AG09309 (cell line): ENCODE measurements around the gene NLRP13.

Experiments used
- DNase-seq: peaks from one replicate; pipeline ENCODE4 v3.0.0-alpha.2; 2010; ENCODE audit warnings: low read depth
- H3K4me3 ChIP-seq: 2 replicates; pipeline ENCODE4 v1.5.1; 2011; ENCODE audit warnings: mild to moderate bottlenecking, low read depth, low read length, moderate library complexity; ENCODE audit not compliant: control insufficient read depth
- CTCF ChIP-seq: IDR thresholded peaks from 2 replicates; pipeline ENCODE4 v1.5.1; 2011; ENCODE audit warnings: mild to moderate bottlenecking, low read depth, low read length, inconsistent platforms; ENCODE audit not compliant: insufficient read depth, control insufficient read depth; ENCODE audit errors: missing control alignments

Gene NLRP13

GRCh38 chr19:55927991-55928390, 4.1 kb downstream of the NLRP13 start:
- no peak for DNase-seq
- no peak for TF ChIP-seq CTCF
- H3K4me3 ChIP-seq, result no peak overlapping the region

DNA sequence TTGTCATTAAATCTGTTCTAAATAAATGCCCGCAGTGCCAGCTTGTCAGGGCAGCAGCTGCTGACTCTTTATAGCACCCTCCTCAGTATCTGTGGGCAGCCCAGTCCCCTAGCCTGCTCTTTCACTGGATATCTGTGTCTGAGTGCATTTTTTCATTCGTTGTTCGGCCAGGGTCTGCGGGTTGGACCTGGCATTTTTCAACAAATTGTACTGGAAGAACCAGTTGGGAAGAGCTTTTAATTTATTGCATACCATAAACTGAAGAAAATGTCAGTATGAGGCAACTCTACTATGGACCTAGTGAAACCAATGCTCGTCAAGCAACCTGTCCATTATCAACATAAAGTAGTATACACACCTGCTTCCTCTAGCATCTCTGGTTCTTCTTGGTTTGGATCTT, 8.6 kb downstream of the NLRP13 start:
- H3K4me3 ChIP-seq, result no peak overlapping the region
- DNase-seq, result no peak
- no peak for TF ChIP-seq CTCF

DNA sequence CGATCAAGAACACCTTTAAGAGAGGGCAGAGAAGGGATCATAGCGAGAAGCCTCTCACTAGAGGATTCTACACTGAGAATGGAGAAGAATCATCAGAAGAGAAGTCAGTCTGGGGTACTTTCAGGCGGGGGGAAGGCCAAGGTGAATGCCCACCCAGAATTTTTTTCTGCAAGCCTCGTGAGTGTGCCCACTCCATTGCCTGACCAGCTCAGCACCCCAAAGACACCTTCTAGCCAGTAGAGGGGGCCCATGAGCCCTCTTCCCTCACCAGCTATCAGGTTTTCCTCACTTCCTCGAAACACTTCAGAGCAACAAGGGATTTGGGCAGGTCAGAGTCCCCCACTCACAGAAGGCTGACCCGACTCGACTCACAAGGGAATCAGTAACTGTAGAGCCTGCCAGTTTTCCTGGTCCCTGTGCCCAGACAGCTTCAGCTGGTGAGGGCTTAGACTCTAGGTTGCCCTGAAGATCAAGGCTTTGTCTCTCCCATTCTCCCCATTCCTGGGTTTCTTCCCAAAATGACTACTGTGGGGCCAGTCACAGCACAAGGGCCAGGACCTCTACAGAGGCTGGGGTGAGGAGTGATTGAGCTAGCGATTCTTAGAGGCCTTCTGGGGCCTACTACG, 18.4 kb downstream of the NLRP13 start:
- DNase-seq, result no peak
- H3K4me3 ChIP-seq, result no peak overlapping the region
- TF ChIP-seq CTCF, result no peak

GRCh38 chr19:55912916-55913315, 19.2 kb downstream of the NLRP13 start:
- DNase-seq, result no peak
- TF ChIP-seq CTCF, result no peak
- no peak overlapping the region for H3K4me3 ChIP-seq

DNA sequence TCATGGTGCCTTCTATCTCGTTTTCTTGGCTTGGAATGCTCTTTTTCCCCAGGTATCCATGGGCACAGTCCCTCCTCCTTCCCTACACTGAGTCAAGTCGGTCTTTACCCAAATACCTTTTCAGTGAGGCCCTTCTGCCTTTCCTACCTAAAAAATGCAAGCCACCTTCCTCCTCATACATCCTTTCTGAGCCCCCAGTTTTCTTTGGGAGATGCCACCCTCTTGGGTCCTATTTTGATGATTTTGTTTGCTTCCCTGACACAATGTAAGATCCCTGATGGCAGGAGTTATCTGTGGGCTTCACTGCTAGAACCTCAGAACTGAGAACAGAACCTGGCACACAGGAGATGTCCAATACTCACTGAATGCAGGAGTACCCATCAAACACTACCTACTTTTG, 22.3 kb downstream of the NLRP13 start:
- DNase-seq, result no peak
- no peak for TF ChIP-seq CTCF
- H3K4me3 ChIP-seq, result no peak overlapping the region

GRCh38 chr19:55907746-55908145, 24.4 kb downstream of the NLRP13 start:
- no peak overlapping the region for H3K4me3 ChIP-seq
- TF ChIP-seq CTCF, result no peak

DNA sequence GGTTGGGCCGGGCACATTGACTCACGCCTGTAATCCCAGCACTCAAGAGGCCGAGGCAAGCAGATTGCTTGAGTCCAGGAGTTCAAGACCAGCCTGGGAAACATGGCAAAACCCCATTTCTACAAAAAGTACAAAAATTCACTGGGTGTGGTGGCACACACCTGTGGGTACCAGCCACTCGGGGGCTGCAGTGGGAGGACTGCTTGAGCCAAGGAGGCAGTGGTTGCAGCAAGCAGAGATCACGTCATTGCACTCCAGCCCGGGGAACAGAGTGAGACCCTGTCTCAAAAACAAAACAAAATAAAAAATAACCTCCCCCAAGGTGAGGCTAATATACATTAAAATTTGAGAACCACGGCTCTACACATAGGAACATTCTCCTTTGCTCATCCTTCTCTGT, 24.9 kb downstream of the NLRP13 start:
- no peak for DNase-seq
- no peak for TF ChIP-seq CTCF
- H3K4me3 ChIP-seq, result no peak overlapping the region

More at GRCh38 chr19:55907746-55908145, 24.4 kb downstream of the NLRP13 start:
- DNase-seq, result no peak
